Heart left ventricle (tissue), 13 donors: ENCODE data around the gene DPYSL4.

ENCODE experiments used
- CTCF ChIP-seq, 12 donors: fragments of 200-600 bp; sonication (generic) in 4 of 12; IDR thresholded peaks; one replicate each; pipeline versions ENCODE4 v1.5.0 to v1.8.0; 2018 to 2022; ENCODE audit warnings: antibody characterized with exemption in 12 of 12, mild to moderate bottlenecking in 5 of 12
- POLR2A ChIP-seq, 2 donors: fragments of 450-650 bp; IDR thresholded peaks; one replicate each; pipeline ENCODE4 v1.6.1; 2017; ENCODE audit warnings: antibody characterized with exemption in 2 of 2, mild to moderate bottlenecking in 2 of 2, moderate library complexity in 2 of 2
- donor health status: ischemic (EF 13 %, LVEDD 7.1; RV severe dilation, severe dysfunction).
- donor health status: DM: no; HTN: yes; CAD: no.
- donor health status: DM: no; HTN: no; CAD: no.
- donor health status: ischemic (EF 25% LVEDD 6.9; RV normal size, moderate dysfunction).
- donor health status: ischemic (EF 25% LVEDD 5.7; RV mildly dilated, moderate dysfunction).
- donor health status: ischemic (EF 35%, LVEDD 5.7; RV mildly dilated, moderate dysfunction).
- donor health status: nonischemic (EF 11% LVEDD 7.7; RV severe dilation, severe dysfunction).
- donor health status: DM: yes; HTN: yes; CAD: no.
- donor health status: PGD.
- donor health status: ischemic (EF 29% LVEDD 5.4; RV normal size, mild dysfunction).
- donor health status: nonischemic (EF 23%, LVEDD 6.1; RV moderate dilation, normal function).

GRCh38 chr10:132148261-132149251 is 38.2 kb upstream of the DPYSL4 start:
- TF ChIP-seq CTCF (IDR thresholded peaks at IDR 0.05) (no peak), POLR2A (IDR thresholded peaks at IDR 0.05) (no peak)
